ENCODE measurements around the gene MEIS2.

GRCh38 chr15:36959746-36960145 lies 140.6 kb downstream of the MEIS2 start:
- TF ChIP-seq CTCF (IDR thresholded peaks at IDR 0.05; ENCODE audit: borderline replicate concordance, extremely low read depth, low read length, poor library complexity, severe bottlenecking): no peak
- no peak for TF ChIP-seq EZH2 (IDR thresholded peaks at IDR 0.05; ENCODE audit: borderline replicate concordance, low read depth, low read length, severe bottlenecking)

Measured in DND-41 (cell line).